CD8-positive, alpha-beta memory T cell (primary cell): ENCODE results near the gene ATRNL1. TPM values are rescaled to one million over a fixed set of nuclear protein-coding genes. Genes with fewer than 3 reads are reported as not detected.

ENCODE experiments used
- CTCF ChIA-PET: fragments of 350-600 bp; sonication (Branson Sonifier 250); formaldehyde crosslinking; loops from one replicate; lab custom pipeline; 2021; ENCODE audit warnings: antibody characterized with exemption; lab: Charles Lee
- POLR2A ChIA-PET: fragments of 350-600 bp; sonication (Branson Sonifier 250); formaldehyde crosslinking; loops from one replicate; lab custom pipeline; 2021; ENCODE audit warnings: antibody characterized with exemption; lab: Charles Lee
- DNase-seq, 5 donors: peaks; one replicate each; pipeline versions ENCODE4 v3.0.0 to v3.0.0-alpha.2; 2020 to 2022; ENCODE audit warnings: mixed read lengths in 1 of 5
- H3K27ac ChIP-seq: one replicate; pipeline ENCODE4 v1.7.0; 2013; ENCODE audit warnings: low read depth, mild to moderate bottlenecking, low read length, moderate library complexity
- H3K27me3 ChIP-seq: 2 replicates; pipeline ENCODE4 v1.7.0; 2013; ENCODE audit warnings: low read length, mild to moderate bottlenecking; ENCODE audit not compliant: insufficient read depth, poor library complexity, severe bottlenecking
- H3K36me3 ChIP-seq: 2 replicates; pipeline ENCODE4 v1.7.0; 2013; ENCODE audit warnings: mild to moderate bottlenecking, low read length, moderate library complexity; ENCODE audit not compliant: insufficient read depth
- H3K4me1 ChIP-seq: 2 replicates; pipeline ENCODE4 v1.7.0; 2013; ENCODE audit warnings: mild to moderate bottlenecking, low read length, moderate library complexity; ENCODE audit not compliant: insufficient read depth
- H3K4me3 ChIP-seq: 2 replicates; pipeline ENCODE4 v1.7.0; 2013; ENCODE audit warnings: mild to moderate bottlenecking, low read length
- H3K9me3 ChIP-seq: 2 replicates; pipeline ENCODE4 v1.7.0; 2013; ENCODE audit warnings: mild to moderate bottlenecking, low read length
- H3K27ac Mint-ChIP-seq, 8 donors: one replicate each; pipeline ENCODE4 v1.8.0; 2020 to 2021; ENCODE audit warnings: mixed read lengths in 8 of 8, mild to moderate bottlenecking in 6 of 8, inconsistent platforms in 3 of 8, moderate library complexity in 3 of 8
- H3K27me3 Mint-ChIP-seq, 2 donors: one replicate each; pipeline ENCODE4 v1.8.0; 2020 to 2021; ENCODE audit warnings: mixed read lengths in 2 of 2, mild to moderate bottlenecking in 1 of 2, moderate library complexity in 1 of 2
- H3K36me3 Mint-ChIP-seq, 3 donors: one replicate each; pipeline ENCODE4 v1.8.0; 2020 to 2021; ENCODE audit warnings: mixed read lengths in 3 of 3, inconsistent platforms in 1 of 3, mild to moderate bottlenecking in 1 of 3
- H3K4me1 Mint-ChIP-seq, 3 donors: one replicate each; pipeline ENCODE4 v1.8.0; 2020 to 2021; ENCODE audit warnings: mixed read lengths in 3 of 3, inconsistent platforms in 1 of 3, mild to moderate bottlenecking in 1 of 3
- H3K4me3 Mint-ChIP-seq, 7 donors: one replicate each; pipeline ENCODE4 v1.8.0; 2020 to 2021; ENCODE audit warnings: mixed read lengths in 7 of 7, mild to moderate bottlenecking in 6 of 7, moderate library complexity in 4 of 7, inconsistent platforms in 2 of 7
- H3K9me3 Mint-ChIP-seq, 5 donors: one replicate each; pipeline ENCODE4 v1.8.0; 2020 to 2022; ENCODE audit warnings: mixed read lengths in 5 of 5, mild to moderate bottlenecking in 3 of 5, moderate library complexity in 2 of 5, inconsistent platforms in 1 of 5
- polyA plus RNA-seq: library from polyadenylated mRNA; unstranded; fragments of 300-500 nt; fragmentation: Illumina TruSeq; gene quantifications from one replicate; pipeline ENCODE4 v1.2.3, GENCODE V29; 2021
- total RNA-seq, 2 experiments: library from RNA; stranded (reverse); gene quantifications; one replicate each; pipeline ENCODE4 v1.2.3, GENCODE V29; 2021

Gene ATRNL1
- total and polyA plus RNA-seq, 3 experiments from 2014 or later: not detected

DNA sequence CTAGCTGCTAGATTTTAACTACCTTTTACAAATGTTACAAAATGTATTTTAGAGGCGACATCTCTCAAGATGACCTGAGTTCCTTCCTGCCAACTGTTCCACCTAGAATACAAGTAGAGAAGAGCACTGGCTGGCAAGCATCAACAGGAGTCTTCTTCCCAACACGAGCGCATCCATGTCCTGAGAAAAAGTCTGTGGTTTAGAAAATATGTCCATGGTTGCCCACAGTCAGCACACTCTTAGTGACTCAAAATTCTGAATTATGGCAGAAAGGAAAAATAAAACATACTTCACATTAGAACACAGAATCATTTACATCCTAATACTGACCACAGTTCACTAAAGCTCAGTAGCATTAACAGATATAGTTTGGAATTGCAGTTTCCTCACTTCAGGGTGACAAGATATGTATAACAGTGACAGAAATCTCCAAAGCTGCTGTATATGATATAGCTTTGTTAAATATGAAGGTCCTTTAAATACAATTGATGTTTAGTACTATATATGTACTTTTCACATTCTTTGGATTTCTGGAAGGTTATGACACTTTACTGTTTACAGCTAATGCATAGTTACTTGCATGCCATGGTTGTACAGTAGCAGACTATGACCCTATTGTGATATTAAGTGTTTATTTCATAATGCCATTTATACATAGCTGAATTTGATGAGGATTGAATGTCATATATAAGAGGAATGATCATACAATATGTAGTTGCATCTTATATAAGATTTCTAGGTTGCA is 852.7 kb downstream of the ATRNL1 start:
- ChIA-PET POLR2A (no interaction called here), CTCF (no interaction called here)
- no peaks in the 10 kb centered on the region for H3K9me3 ChIP-seq
- no peak overlapping the region for H3K27ac ChIP-seq
- Mint-ChIP-seq H3K4me3 (no peak overlapping the region), H3K9me3 (peaks cover 0 to 6% (median 5%) of the 10 kb centered on the region in 5 donors), H3K27ac (no peak overlapping the region), H3K27me3 (no peaks in the 10 kb centered on the region), H3K4me1 (no peaks in the 10 kb centered on the region), H3K36me3 (no peaks in the 10 kb centered on the region)
- no peaks in the 10 kb centered on the region for H3K4me1 ChIP-seq
- H3K36me3 ChIP-seq: no peaks in the 10 kb centered on the region
- H3K4me3 ChIP-seq: no peak overlapping the region
- H3K27me3 ChIP-seq: no peaks in the 10 kb centered on the region
- DNase-seq: no peak

DNA sequence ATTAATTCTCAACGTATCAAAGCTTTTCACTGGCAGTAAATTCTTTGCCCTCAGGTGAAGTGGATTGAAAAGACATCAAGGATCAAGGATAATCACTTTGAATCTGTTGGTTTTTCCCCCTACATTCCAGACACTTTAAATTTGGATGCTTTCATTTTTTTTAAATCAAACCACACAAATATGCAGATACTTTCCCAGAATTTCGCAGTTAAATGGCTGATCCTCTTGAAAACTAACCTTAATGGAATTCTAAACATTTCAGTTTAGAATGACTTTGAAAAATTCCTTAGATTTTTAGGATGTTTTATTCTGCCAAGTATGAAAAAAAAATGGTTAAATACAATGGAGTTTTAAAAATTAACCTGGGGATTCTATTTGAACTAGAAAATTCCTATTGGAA is 853.9 kb downstream of the ATRNL1 start:
- H3K9me3 Mint-ChIP-seq: peaks cover 0 to 6% (median 5%) of the 10 kb centered on the region in 5 donors
- CTCF ChIA-PET: no interaction called here

DNA sequence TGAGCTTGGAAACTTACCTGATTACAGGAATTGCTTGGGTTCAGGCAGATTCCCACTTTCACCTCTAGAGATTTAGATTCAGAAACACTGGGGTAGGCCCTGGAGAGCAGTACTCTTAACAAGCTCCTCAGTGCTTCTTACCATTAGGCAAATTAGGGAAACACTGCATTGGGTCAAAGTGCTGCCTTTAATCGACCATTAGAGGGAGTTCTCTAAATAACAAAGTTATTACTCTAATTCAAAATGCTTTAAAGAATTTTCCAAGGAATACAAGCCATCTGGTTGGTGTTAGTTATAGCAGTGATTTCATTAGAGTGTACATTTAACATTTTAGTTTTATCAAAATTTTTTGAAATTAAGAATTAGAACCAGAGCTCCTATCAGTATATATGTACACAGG is 855.3 kb downstream of the ATRNL1 start:
- Histone ChIP-seq H3K27ac (no peak overlapping the region), H3K36me3 (no peaks in the 10 kb centered on the region), H3K27me3 (no peaks in the 10 kb centered on the region), H3K4me3 (no peak overlapping the region), H3K4me1 (no peaks in the 10 kb centered on the region), H3K9me3 (no peaks in the 10 kb centered on the region)
- H3K4me1 Mint-ChIP-seq: no peaks in the 10 kb centered on the region
- H3K36me3 Mint-ChIP-seq: no peaks in the 10 kb centered on the region
- DNase-seq: no peak
- no peak overlapping the region for H3K4me3 Mint-ChIP-seq
- H3K9me3 Mint-ChIP-seq: peaks cover 0 to 9% (median 6%) of the 10 kb centered on the region in 5 donors
- H3K27me3 Mint-ChIP-seq: no peaks in the 10 kb centered on the region
- H3K27ac Mint-ChIP-seq: no peak overlapping the region
- POLR2A ChIA-PET: no interaction called here
- CTCF ChIA-PET: no interaction called here

More for the DNA sequence above, 853.9 kb downstream of the ATRNL1 start:
- Histone ChIP-seq H3K36me3 (no peaks in the 10 kb centered on the region), H3K9me3 (no peaks in the 10 kb centered on the region), H3K27me3 (no peaks in the 10 kb centered on the region), H3K4me1 (no peaks in the 10 kb centered on the region), H3K4me3 (no peak overlapping the region), H3K27ac (no peak overlapping the region)
- Mint-ChIP-seq H3K4me1 (no peaks in the 10 kb centered on the region), H3K36me3 (no peaks in the 10 kb centered on the region), H3K4me3 (no peak overlapping the region), H3K27ac (no peak overlapping the region), H3K27me3 (no peaks in the 10 kb centered on the region)
- POLR2A ChIA-PET: no interaction called here
- no peak for DNase-seq

DNA sequence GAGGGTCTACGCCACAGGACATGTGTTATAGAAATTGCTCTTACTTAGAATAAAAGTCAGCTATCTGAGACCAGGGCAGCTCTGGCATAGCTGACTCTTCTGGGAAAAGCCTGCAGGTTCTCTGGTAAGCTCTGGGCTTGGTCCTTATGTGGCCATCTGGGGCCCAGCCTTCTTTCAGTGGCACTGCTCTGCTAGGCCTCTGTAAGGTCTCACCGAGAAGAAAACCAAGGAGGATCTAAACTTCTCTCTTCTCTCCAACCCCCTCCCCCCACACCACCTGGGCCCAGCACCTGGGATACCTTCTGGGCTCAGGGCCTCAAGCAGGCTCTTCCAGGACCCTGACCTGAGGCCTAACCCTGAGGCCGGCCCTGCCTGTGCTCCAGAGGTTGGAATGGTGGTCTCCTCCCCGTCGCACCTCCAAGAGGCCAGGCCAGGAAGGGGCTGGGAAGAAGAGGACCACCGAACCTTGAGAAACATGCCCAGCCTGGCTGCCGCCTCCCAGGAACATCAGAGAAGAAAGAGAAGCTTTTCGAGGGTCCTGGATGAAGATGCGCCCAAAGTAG is 856.2 kb downstream of the ATRNL1 start:
- peaks cover 0 to 7% (median 5%) of the 10 kb centered on the region in 5 donors for H3K9me3 Mint-ChIP-seq
- H3K4me3 ChIP-seq: no peak overlapping the region
- H3K27ac Mint-ChIP-seq: no peak overlapping the region
- DNase-seq: no peak
- no peaks in the 10 kb centered on the region for H3K36me3 Mint-ChIP-seq
- no peak overlapping the region for H3K4me3 Mint-ChIP-seq
- H3K4me1 Mint-ChIP-seq: no peaks in the 10 kb centered on the region
- no peaks in the 10 kb centered on the region for H3K36me3 ChIP-seq
- no peak overlapping the region for H3K27ac ChIP-seq
- ChIA-PET POLR2A (no interaction called here), CTCF (no interaction called here)
- H3K27me3 Mint-ChIP-seq: no peaks in the 10 kb centered on the region
- no peaks in the 10 kb centered on the region for H3K4me1 ChIP-seq
- H3K27me3 ChIP-seq: no peaks in the 10 kb centered on the region
- no peaks in the 10 kb centered on the region for H3K9me3 ChIP-seq

DNA sequence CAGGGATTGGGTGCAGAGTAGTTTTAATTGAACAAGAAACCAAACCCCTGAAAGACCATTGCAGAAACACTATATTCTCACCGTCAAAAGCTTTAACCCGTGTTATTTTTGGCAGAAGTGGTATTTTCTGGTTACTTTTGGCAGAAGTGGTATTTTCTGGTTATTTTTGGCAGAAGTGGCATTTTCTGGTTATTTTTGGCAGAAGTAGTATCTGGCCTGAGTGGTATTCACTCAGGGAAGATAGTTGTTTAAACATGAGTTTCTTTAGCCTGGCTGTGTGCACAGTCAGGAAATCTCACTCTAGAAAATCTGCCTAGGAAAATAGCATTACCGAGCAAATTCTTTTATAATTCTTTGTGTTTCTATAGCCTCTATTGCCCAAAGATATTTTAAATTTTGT is 857.2 kb downstream of the ATRNL1 start:
- Histone ChIP-seq H3K9me3 (no peaks in the 10 kb centered on the region), H3K4me1 (no peaks in the 10 kb centered on the region), H3K36me3 (no peaks in the 10 kb centered on the region), H3K27me3 (no peaks in the 10 kb centered on the region), H3K4me3 (no peak overlapping the region), H3K27ac (no peak overlapping the region)
- ChIA-PET CTCF (no interaction called here), POLR2A (no interaction called here)
- Mint-ChIP-seq H3K4me3 (no peak overlapping the region), H3K36me3 (no peaks in the 10 kb centered on the region), H3K4me1 (no peaks in the 10 kb centered on the region), H3K9me3 (peaks cover 0 to 7% (median 5%) of the 10 kb centered on the region in 5 donors), H3K27ac (no peak overlapping the region), H3K27me3 (no peaks in the 10 kb centered on the region)
- DNase-seq: no peak

DNA sequence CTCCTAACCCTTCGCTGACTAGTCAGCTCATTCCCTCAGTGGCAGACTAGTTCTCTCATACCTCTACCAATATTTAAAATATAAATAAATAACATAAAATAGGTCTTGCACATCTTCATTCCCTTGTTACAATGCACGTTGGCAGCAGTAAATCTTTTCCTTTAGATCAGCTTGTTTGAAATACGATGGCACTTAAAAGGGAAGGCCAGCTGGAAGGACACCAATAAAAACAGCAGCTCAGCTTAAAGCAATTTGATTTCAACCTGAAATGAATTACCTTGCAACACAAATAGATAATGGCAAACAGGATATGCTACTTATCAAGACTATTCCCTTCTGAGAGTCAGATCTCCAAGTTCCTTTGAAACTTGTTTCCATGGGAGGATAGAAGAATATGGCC is 858.1 kb downstream of the ATRNL1 start:
- CTCF ChIA-PET: no interaction called here
- POLR2A ChIA-PET: no interaction called here
- Mint-ChIP-seq H3K27me3 (no peaks in the 10 kb centered on the region), H3K27ac (no peak overlapping the region), H3K36me3 (no peaks in the 10 kb centered on the region), H3K9me3 (peaks cover 0 to 7% (median 3%) of the 10 kb centered on the region in 5 donors), H3K4me1 (no peaks in the 10 kb centered on the region), H3K4me3 (no peak overlapping the region)
- H3K4me3 ChIP-seq: no peak overlapping the region
- H3K9me3 ChIP-seq: no peaks in the 10 kb centered on the region
- H3K36me3 ChIP-seq: no peaks in the 10 kb centered on the region
- no peak for DNase-seq
- no peak overlapping the region for H3K27ac ChIP-seq
- H3K27me3 ChIP-seq: no peaks in the 10 kb centered on the region
- no peaks in the 10 kb centered on the region for H3K4me1 ChIP-seq

DNA sequence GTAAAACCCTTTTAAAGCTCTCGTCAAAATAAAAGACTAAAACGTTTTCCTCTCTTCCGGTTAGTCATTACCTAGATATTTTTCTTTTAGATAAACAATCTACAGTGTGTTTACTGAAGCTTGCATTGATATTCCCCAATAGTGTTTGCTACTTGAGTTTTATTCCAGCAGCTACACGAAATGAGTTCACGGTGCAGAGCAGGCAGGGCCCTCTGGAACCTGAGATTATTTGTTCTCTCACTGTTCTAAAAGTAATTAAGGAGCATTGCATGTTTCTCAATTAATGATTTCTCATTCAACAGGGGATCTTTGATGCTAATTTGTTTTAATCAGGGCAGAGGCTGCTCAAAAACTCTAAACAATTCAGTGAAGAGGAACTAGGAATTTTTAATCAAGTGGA is 860.1 kb downstream of the ATRNL1 start:
- H3K4me3 Mint-ChIP-seq: no peak overlapping the region
- no peaks in the 10 kb centered on the region for H3K36me3 Mint-ChIP-seq
- ChIA-PET CTCF (no interaction called here), POLR2A (no interaction called here)
- Histone ChIP-seq H3K4me3 (no peak overlapping the region), H3K27me3 (no peaks in the 10 kb centered on the region), H3K4me1 (no peaks in the 10 kb centered on the region), H3K27ac (no peak overlapping the region), H3K9me3 (no peaks in the 10 kb centered on the region), H3K36me3 (no peaks in the 10 kb centered on the region)
- H3K9me3 Mint-ChIP-seq: peaks cover 0 to 5% (median 3%) of the 10 kb centered on the region in 5 donors
- no peaks in the 10 kb centered on the region for H3K27me3 Mint-ChIP-seq
- H3K4me1 Mint-ChIP-seq: no peaks in the 10 kb centered on the region
- no peak for DNase-seq
- H3K27ac Mint-ChIP-seq: no peak overlapping the region

DNA sequence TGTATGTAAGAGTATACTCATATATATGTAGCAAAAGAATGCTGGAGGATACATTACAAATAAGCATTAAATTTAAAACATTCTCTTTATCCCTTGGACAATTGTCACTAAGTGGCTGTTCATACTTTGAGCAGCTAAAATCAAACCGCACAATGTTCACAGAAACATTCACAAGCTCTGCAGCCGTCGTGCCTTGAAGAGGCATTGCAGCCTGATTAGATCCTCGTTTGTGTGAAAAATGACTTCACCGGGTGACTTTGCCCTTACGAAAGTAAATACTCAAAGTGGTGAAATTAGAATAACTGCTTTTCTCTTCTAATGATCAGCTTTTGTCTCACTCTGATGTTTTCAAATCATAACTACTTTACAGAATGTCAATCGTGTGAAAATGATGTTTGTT is 860.8 kb downstream of the ATRNL1 start:
- H3K4me3 Mint-ChIP-seq: no peak overlapping the region
- Histone ChIP-seq H3K9me3 (no peaks in the 10 kb centered on the region), H3K36me3 (no peaks in the 10 kb centered on the region), H3K27ac (no peak overlapping the region), H3K4me3 (no peak overlapping the region), H3K27me3 (no peaks in the 10 kb centered on the region), H3K4me1 (no peaks in the 10 kb centered on the region)
- no peaks in the 10 kb centered on the region for H3K27me3 Mint-ChIP-seq
- DNase-seq: no peak
- H3K27ac Mint-ChIP-seq: no peak overlapping the region
- ChIA-PET POLR2A (no interaction called here), CTCF (no interaction called here)
- H3K36me3 Mint-ChIP-seq: no peaks in the 10 kb centered on the region
- H3K9me3 Mint-ChIP-seq: peaks cover 0 to 5% (median 3%) of the 10 kb centered on the region in 5 donors
- no peaks in the 10 kb centered on the region for H3K4me1 Mint-ChIP-seq
